HG02981 (cell line): Measurements from ENCODE around the gene TMEM47.

Source experiments
- ATAC-seq: cut with Tn5 transposase; IDR thresholded peaks from one replicate; pipeline ENCODE4 v1.9.1; 2021; ENCODE audit warnings: mild to moderate bottlenecking, moderate library complexity; ENCODE audit not compliant: unreplicated experiment

TMEM47 gene

DNA sequence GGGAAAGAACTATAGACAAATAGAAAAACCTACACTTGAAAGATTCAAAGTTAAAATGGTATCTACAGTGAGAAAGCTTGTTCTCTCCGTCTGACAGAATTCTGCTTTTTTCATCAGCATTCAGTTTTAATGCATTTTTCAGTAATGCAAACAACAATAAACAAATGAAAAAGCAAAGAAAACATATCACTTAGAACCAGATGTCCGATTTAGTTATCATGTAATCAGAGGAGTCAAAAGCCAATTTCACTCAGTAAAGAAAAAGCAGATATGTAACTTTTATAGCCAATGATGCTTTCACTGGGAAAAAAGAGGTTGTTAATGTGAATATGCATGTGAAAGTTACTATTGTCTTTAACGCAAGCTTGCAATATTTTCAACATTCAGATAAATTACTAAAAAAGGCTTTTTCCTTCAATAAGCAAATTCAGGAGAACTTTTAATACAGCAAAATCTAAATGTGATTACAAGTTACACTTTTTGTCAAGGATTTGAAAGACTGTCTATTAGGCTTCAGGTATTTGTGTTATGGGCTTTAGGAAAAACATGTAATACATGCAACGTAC lies 70.7 kb downstream of the TMEM47 start:
- ATAC-seq = no peak

DNA sequence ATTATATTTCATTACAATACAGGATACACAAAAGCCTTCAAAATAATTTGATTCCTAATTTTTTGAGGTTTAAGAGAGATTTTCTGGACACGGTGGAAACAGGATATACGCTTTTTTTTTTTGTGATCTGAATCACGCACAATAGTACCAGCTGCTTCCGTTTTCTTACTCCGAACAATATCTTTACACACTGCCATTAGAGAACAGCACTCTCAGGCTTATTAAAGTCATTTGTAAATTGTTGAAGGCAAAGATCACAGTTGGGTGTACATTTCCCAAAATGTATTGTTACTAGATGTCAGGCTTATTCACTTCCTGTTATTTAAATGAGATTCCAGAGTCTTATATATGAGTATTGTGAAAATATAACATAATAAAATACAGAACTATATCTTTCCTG lies 71.5 kb downstream of the TMEM47 start:
- no peak for ATAC-seq

DNA sequence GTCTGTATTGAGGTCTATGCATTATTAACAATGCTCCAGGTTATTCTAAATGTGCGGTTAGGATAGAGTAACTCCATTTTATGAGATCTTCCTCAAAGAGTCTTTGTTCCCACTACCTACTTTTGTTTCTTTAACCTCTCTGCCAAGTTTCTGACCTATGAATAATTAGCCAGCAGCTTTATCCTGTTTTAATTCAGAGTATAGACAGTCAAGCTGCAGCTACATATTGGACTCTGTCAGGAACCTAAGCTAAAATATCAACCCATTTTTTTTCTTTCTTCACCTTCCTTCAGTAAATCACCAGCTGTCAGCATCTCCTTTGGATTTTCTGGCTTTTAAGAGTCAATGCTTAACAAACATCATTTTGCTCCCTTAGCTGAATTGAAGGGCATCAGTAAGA lies 72.3 kb downstream of the TMEM47 start:
- ATAC-seq = no peak

DNA sequence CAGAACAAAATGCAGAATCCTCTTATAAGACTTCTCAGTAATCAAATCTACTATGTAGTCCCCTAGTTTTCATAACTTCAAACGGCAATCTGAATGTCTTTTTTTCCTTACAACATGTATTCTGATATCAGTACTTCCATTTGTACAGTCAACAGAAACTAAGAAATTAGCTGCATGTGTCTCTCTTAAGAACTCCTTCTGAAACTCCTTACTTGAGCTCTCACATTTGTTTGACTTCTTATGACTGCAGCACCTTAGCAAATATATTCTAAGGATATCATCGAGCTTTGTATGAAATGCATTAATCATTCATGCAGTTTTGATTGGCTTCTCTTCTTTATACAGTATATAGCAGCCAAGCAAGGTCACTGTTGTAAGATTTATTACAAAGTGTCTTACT lies 77.0 kb downstream of the TMEM47 start:
- ATAC-seq = no peak

DNA sequence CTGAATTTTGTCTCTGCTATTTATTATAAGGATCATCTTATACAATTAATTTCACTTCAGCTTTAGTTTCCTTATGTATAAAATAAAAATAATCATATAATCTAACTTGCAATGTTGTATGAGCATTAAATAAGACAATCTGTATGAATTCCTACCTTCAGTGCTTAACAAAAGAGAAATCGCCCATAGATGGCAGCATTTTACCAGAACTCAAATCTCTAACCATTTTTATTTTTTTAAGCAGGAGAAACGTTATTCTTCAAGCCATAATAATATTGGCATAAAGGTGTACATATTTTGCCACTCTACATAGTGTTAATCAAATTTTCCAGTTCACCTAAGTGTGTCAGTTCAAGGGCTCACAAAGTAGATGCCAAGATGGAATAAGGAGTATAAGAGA lies 78.8 kb downstream of the TMEM47 start:
- ATAC-seq = no peak
